CD14-positive monocyte (primary cell): ENCODE measurements around the gene ARID3C. TPM values are rescaled to one million over a fixed set of nuclear protein-coding genes. Genes with fewer than 3 reads are reported as not detected.
A peak's percentile ranks its signal among the peaks of the same experiment; 100 is the strongest.

Source experiments
- DNase-seq, 3 donors: peaks; one replicate each; pipeline ENCODE4 v3.0.0-alpha.2; 2011 to 2022
- H2AFZ ChIP-seq: 2 replicates; pipeline ENCODE4 v1.6.0; 2012; ENCODE audit warnings: mild to moderate bottlenecking, low read depth, low read length, inconsistent platforms; ENCODE audit not compliant: insufficient read depth, poor library complexity, severe bottlenecking
- H3K27ac ChIP-seq, 2 donors: 1 replicate in 1 of 2; 2 replicates in 1 of 2; pipeline ENCODE4 v1.5.1; 2012 to 2013; ENCODE audit warnings: low read length in 2 of 2, control low read depth in 1 of 2, inconsistent platforms in 1 of 2, low read depth in 1 of 2, mild to moderate bottlenecking in 1 of 2
- H3K27me3 ChIP-seq, 2 donors: one replicate each; pipeline versions ENCODE4 v1.6.0 to v1.6.1; 2011 to 2013; ENCODE audit warnings: low read length in 2 of 2; ENCODE audit not compliant: control insufficient read depth in 2 of 2, insufficient read depth in 2 of 2
- H3K36me3 ChIP-seq, 2 donors: replicated peaks in 1 of 2; 1 replicate in 1 of 2; 2 replicates in 1 of 2; pipeline versions ENCODE4 v1.5.1 to v1.6.1; 2012 to 2013; ENCODE audit warnings: low read length in 2 of 2, control low read depth in 1 of 2, inconsistent platforms in 1 of 2, mild to moderate bottlenecking in 1 of 2; ENCODE audit not compliant: insufficient read depth in 2 of 2, control insufficient read depth in 1 of 2
- H3K4me1 ChIP-seq, 2 donors: 1 replicate in 1 of 2; 2 replicates in 1 of 2; pipeline versions ENCODE4 v1.5.1 to v1.6.1; 2012 to 2013; ENCODE audit warnings: low read length in 2 of 2, control low read depth in 1 of 2, inconsistent platforms in 1 of 2, mild to moderate bottlenecking in 1 of 2, moderate library complexity in 1 of 2; ENCODE audit not compliant: insufficient read depth in 2 of 2, control insufficient read depth in 1 of 2
- H3K4me2 ChIP-seq: replicated peaks from 2 replicates; pipeline ENCODE3; 2012; ENCODE audit warnings: low read length, moderate library complexity, mild to moderate bottlenecking; ENCODE audit not compliant: poor library complexity, severe bottlenecking; ENCODE audit errors: extremely low read depth
- H3K4me3 ChIP-seq, 3 experiments: fragments of 200-600 bp in 1 of 3; sonication (generic) in 1 of 3; replicated peaks in 1 of 3; 1 replicate in 2 of 3; 2 replicates in 1 of 3; pipeline ENCODE4 v1.5.1; 2011 to 2013; ENCODE audit warnings: low read length in 3 of 3, mild to moderate bottlenecking in 3 of 3, control low read depth in 2 of 3, low read depth in 2 of 3, inconsistent platforms in 1 of 3, moderate library complexity in 1 of 3
- H3K79me2 ChIP-seq: 2 replicates; pipeline ENCODE4 v1.6.0; 2012; ENCODE audit warnings: mild to moderate bottlenecking, control low read depth, inconsistent platforms, low read length, moderate library complexity; ENCODE audit not compliant: insufficient read depth
- H3K9ac ChIP-seq: 2 replicates; pipeline ENCODE4 v1.6.0; 2017; ENCODE audit warnings: low read length, mild to moderate bottlenecking; ENCODE audit not compliant: insufficient read depth, poor library complexity, severe bottlenecking
- H3K9me3 ChIP-seq, 2 donors: replicated peaks in 1 of 2; 1 replicate in 1 of 2; 2 replicates in 1 of 2; pipeline versions ENCODE4 v1.5.1 to v1.6.1; 2012 to 2013; ENCODE audit warnings: low read length in 2 of 2, control low read depth in 1 of 2; ENCODE audit not compliant: control insufficient read depth in 1 of 2, insufficient read depth in 1 of 2
- H4K20me1 ChIP-seq: 2 replicates; pipeline ENCODE4 v1.6.0; 2012; ENCODE audit warnings: mild to moderate bottlenecking, low read length, control low read depth, moderate library complexity; ENCODE audit not compliant: insufficient read depth
- H3K27ac Mint-ChIP-seq, 7 donors: one replicate each; pipeline ENCODE4 v1.8.0; 2020; ENCODE audit warnings: mild to moderate bottlenecking in 7 of 7, mixed read lengths in 7 of 7, moderate library complexity in 6 of 7, inconsistent platforms in 2 of 7
- H3K27me3 Mint-ChIP-seq, 3 donors: one replicate each; pipeline ENCODE4 v1.8.0; 2021 to 2022; ENCODE audit warnings: low read depth in 3 of 3, mild to moderate bottlenecking in 3 of 3, mixed read lengths in 3 of 3, moderate library complexity in 3 of 3, inconsistent platforms in 1 of 3
- H3K36me3 Mint-ChIP-seq, 2 donors: one replicate each; pipeline ENCODE4 v1.8.0; 2020; ENCODE audit warnings: mixed read lengths in 2 of 2, inconsistent platforms in 1 of 2, mild to moderate bottlenecking in 1 of 2
- H3K4me1 Mint-ChIP-seq: one replicate; pipeline ENCODE4 v1.8.0; 2020; ENCODE audit warnings: mild to moderate bottlenecking, mixed read lengths
- H3K4me3 Mint-ChIP-seq, 2 donors: one replicate each; pipeline ENCODE4 v1.8.0; 2020; ENCODE audit warnings: mild to moderate bottlenecking in 2 of 2, mixed read lengths in 2 of 2, moderate library complexity in 1 of 2
- H3K9me3 Mint-ChIP-seq, 7 donors: one replicate each; pipeline ENCODE4 v1.8.0; 2020 to 2022; ENCODE audit warnings: mixed read lengths in 7 of 7, mild to moderate bottlenecking in 6 of 7, moderate library complexity in 6 of 7, inconsistent platforms in 2 of 7
- CTCF ChIP-seq: fragments of 200-600 bp; IDR thresholded peaks from one replicate; pipeline ENCODE4 v1.8.0; 2022; ENCODE audit warnings: antibody characterized with exemption, mild to moderate bottlenecking
- WGBS: methylation state at CpG from one replicate; pipeline ENCODE4 v1.1.5; 2013; ENCODE audit warnings: missing lambda C conversion rate; ENCODE audit not compliant: insufficient coverage; 5-methylcytosine and 5-hydroxymethylcytosine counted together
- intact Hi-C, 2 donors: fragments of 100-400 bp; cut with micrococcal nuclease; formaldehyde crosslinking; loops; one replicate each; pipeline versions ENCODE4 v1.15.0 to v1.15.1; 2023
- polyA plus RNA-seq, 3 donors: library from polyadenylated mRNA; depleted of rRNA in 1 of 3; unstranded in 2 of 3; stranded (reverse) in 1 of 3; fragments of 300-500 nt in 2 of 3; fragments of >200 nt in 1 of 3; fragmentation: Illumina TruSeq in 2 of 3; gene quantifications; 1 replicate in 2 of 3; 2 replicates in 1 of 3; pipeline ENCODE4 v1.2.3, GENCODE V29; 2012 to 2021

Gene ARID3C
- polyA plus RNA-seq, 3 donors = not detected

DNA sequence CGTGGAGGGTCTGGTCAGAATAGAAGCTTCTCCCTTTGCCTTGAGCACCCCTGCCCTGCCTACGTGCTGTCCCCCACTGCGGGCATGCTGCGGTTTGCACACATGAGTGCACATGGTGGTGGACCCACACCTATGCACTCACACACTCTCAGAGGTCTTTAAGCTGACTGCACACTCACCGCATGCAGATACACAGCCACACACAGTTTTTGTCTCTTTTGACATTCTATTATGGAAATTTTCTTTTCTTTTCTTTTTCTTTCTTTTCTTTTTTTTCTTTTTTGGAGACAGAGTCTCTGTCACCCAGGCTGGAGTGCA lies 584 bp upstream of the ARID3C start:
- H4K20me1 ChIP-seq = no peaks in the 10 kb centered on the region
- H3K4me3 Mint-ChIP-seq = peak overlapping the region; percentile 70 to 87
- H3K9me3 ChIP-seq = peaks cover 0 to 23% of the 10 kb centered on the region in 2 donors
- no peak overlapping the region for H2AFZ ChIP-seq
- intact Hi-C loops = no loop called here
- no peak overlapping the region for H3K9ac ChIP-seq
- peaks cover 0 to 10% of the 10 kb centered on the region in 2 donors for H3K4me1 ChIP-seq
- no peak overlapping the region for H3K4me3 ChIP-seq
- peaks cover 60 to 78% of the 10 kb centered on the region in 2 donors for H3K27me3 ChIP-seq
- H3K4me2 ChIP-seq = no peak overlapping the region
- no peaks in the 10 kb centered on the region for H3K79me2 ChIP-seq
- peaks cover 70 to 83% (median 80%) of the 10 kb centered on the region in 3 donors for H3K27me3 Mint-ChIP-seq
- peaks cover 0 to 28% (median 4%) of the 10 kb centered on the region in 7 donors for H3K9me3 Mint-ChIP-seq
- no peaks in the 10 kb centered on the region for H3K36me3 ChIP-seq
- no peak for TF ChIP-seq CTCF
- H3K36me3 Mint-ChIP-seq = peaks cover 2 to 8% of the 10 kb centered on the region in 2 donors
- WGBS = 38% methylated on average over 4 of the region's 5 CpGs
- H3K27ac Mint-ChIP-seq = no peak overlapping the region
- H3K27ac ChIP-seq = no peak overlapping the region
- H3K4me1 Mint-ChIP-seq = peaks cover 17% of the 10 kb centered on the region
- DNase-seq = no peak

DNA sequence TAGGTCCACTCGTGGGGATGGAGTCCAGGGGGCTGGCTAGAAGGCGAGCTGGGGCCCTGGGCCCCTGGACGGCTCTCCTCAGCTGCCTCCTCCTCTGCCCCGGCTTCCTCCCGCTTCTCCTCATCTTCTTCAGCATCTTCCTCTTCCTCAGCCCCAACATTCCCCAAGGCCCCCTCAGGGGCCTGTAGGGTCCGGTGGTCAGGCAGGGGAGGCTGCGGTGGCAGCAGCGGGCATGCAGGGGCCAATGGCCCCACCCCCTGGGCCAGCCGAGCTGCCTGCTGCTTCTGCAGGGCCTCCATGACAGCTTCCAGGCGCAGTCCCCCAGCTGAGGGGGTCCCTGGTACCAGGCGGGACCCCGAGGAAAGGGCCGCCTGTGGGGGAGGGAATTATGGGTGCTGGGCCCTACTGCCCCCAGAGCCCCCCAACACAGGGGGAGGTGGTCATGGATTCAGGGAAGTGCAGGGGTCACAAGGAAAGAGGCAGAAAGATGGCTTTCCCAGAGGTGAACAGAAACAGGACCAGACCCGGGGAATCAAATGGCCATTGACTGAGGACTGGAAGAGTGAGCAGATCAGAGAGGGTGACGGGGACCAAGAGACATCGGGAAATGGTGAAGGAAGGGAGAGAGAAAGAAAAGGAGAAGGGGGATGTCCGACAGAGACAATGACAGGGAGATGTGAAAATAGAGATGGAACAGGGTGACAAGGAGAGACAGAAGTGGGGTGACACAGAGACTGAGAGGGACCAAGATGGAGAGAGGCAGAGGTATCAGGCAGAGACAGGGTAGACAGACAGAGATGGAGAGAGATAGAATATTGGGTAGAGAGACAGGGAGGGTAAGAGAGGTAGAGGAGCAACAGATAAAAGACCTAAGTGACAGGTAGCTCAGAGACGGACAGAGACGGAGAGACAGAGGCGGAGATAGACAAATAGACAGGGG lies 880 bp downstream of the ARID3C start:
- peaks cover 73 to 92% of the 10 kb centered on the region in 2 donors for H3K27me3 ChIP-seq
- H3K27me3 Mint-ChIP-seq = peaks cover 83 to 97% (median 94%) of the 10 kb centered on the region in 3 donors

More for the DNA sequence above, 880 bp downstream of the ARID3C start:
- no peak for TF ChIP-seq CTCF
- Histone ChIP-seq H3K9ac (no peak overlapping the region), H3K4me2 (peak overlapping the region; percentile 45), H3K79me2 (no peaks in the 10 kb centered on the region), H2AFZ (no peak overlapping the region), H4K20me1 (no peaks in the 10 kb centered on the region), H3K9me3 (peaks cover 0 to 32% of the 10 kb centered on the region in 2 donors), H3K27ac (no peak overlapping the region), H3K4me3 (no peak overlapping the region), H3K36me3 (no peaks in the 10 kb centered on the region), H3K4me1 (peaks cover 0 to 13% of the 10 kb centered on the region in 2 donors)
- intact Hi-C loops = no loop called here
- H3K4me1 Mint-ChIP-seq = peaks cover 18% of the 10 kb centered on the region
- H3K27ac Mint-ChIP-seq = no peak overlapping the region
- no peak for DNase-seq
- peaks cover 0 to 34% (median 9%) of the 10 kb centered on the region in 7 donors for H3K9me3 Mint-ChIP-seq
- H3K4me3 Mint-ChIP-seq = peak overlapping the region; percentile 50 to 88
- peaks cover 5 to 9% of the 10 kb centered on the region in 2 donors for H3K36me3 Mint-ChIP-seq
- 29% methylated on average over 16 of the region's 20 CpGs for WGBS
